Measurements from ENCODE around the gene NCKAP1.
"Not testable (repeated sequence)": the region's sequence is repeated elsewhere in the genome, so short reads cannot be mapped to it uniquely, and the experiment has no call there.

Gene NCKAP1

GRCh38 chr2:182966356-182966755 lies 71.9 kb downstream of the NCKAP1 start:
- WGBS (ENCODE audit: insufficient coverage), result 100% methylated on average over 2 of the region's 8 CpGs
- H3K27me3 ChIP-seq (replicated peaks in 2 of 5; ENCODE audit: control insufficient read depth in 4 of 5, insufficient read depth in 5 of 5, low read length in 4 of 5); H3K4me1 ChIP-seq (ENCODE audit: control extremely low read depth in 1 of 4, control insufficient read depth in 4 of 4, insufficient read depth in 4 of 4, low read length in 3 of 4); H3K36me3 ChIP-seq (ENCODE audit: control insufficient read depth in 4 of 4, insufficient read depth in 4 of 4, low read length in 3 of 4); POLR2A ChIA-PET; H3K9me3 ChIP-seq (ENCODE audit: control extremely low read depth in 1 of 5, control insufficient read depth in 4 of 5, insufficient read depth in 2 of 5, low read depth in 1 of 5, low read length in 4 of 5); H3K27ac ChIP-seq (ENCODE audit: insufficient read depth in 1 of 2, low read depth in 1 of 2, low read length in 2 of 2, poor library complexity in 1 of 2, severe bottlenecking in 2 of 2); CTCF ChIA-PET; DNase-seq; H3K4me3 ChIP-seq (ENCODE audit: control insufficient read depth in 1 of 7, extremely low read depth in 1 of 7, insufficient read depth in 4 of 7, low read depth in 2 of 7, low read length in 6 of 7): not testable (repeated sequence)

- ChIA-PET POLR2A (no interaction called here), CTCF (interaction anchor here (1.3 kb wide), 1 partner anchor 17 kb away, joined by 3 read pairs; no protein-coding TSS in a partner anchor)
- DNase-seq, result no peak
- no peaks in the 10 kb centered on the region for H3K9me3 ChIP-seq (ENCODE audit: control extremely low read depth in 1 of 5, control insufficient read depth in 4 of 5, insufficient read depth in 2 of 5, low read depth in 1 of 5, low read length in 4 of 5)
- no peaks in the 10 kb centered on the region for H3K27me3 ChIP-seq (replicated peaks in 2 of 5; ENCODE audit: control insufficient read depth in 4 of 5, insufficient read depth in 5 of 5, low read length in 4 of 5)
- H3K27ac ChIP-seq (ENCODE audit: insufficient read depth in 1 of 2, low read depth in 1 of 2, low read length in 2 of 2, poor library complexity in 1 of 2, severe bottlenecking in 2 of 2), result no peak overlapping the region
- no peak overlapping the region for H3K4me3 ChIP-seq (ENCODE audit: control insufficient read depth in 1 of 7, extremely low read depth in 1 of 7, insufficient read depth in 4 of 7, low read depth in 2 of 7, low read length in 6 of 7)
- H3K4me1 ChIP-seq (ENCODE audit: control extremely low read depth in 1 of 4, control insufficient read depth in 4 of 4, insufficient read depth in 4 of 4, low read length in 3 of 4), result no peaks in the 10 kb centered on the region
- no CpG with 5 or more reads among the region's 2 CpGs for WGBS (ENCODE audit: insufficient coverage)
- no peaks in the 10 kb centered on the region for H3K36me3 ChIP-seq (ENCODE audit: control insufficient read depth in 4 of 4, insufficient read depth in 4 of 4, low read length in 3 of 4)
Measured at GRCh38 chr2:182962641-182963040, 75.6 kb downstream of the NCKAP1 start.

DNA sequence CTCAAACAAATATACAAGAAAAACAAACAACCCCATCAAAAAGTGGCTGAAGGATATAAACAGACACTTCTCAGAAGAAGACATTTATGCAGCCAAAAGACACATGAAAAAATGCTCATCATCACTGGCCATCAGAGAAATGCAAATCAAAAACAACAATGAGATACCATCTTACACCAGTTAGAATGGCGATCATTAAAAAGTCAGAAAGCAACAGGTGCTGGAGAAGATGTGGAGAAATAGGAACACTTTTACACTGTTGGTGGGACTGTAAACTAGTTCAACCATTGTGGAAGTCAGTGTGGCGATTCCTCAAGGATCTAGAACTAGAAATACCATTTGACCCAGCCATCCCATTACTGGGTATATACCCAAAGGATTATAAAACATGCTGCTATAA lies 77.4 kb downstream of the NCKAP1 start:
- H3K4me3 ChIP-seq (ENCODE audit: control insufficient read depth in 1 of 7, extremely low read depth in 1 of 7, insufficient read depth in 4 of 7, low read depth in 2 of 7, low read length in 6 of 7); DNase-seq; POLR2A ChIA-PET; CTCF ChIA-PET; H3K36me3 ChIP-seq (ENCODE audit: control insufficient read depth in 4 of 4, insufficient read depth in 4 of 4, low read length in 3 of 4); H3K9me3 ChIP-seq (ENCODE audit: control extremely low read depth in 1 of 5, control insufficient read depth in 4 of 5, insufficient read depth in 2 of 5, low read depth in 1 of 5, low read length in 4 of 5); H3K27me3 ChIP-seq (replicated peaks in 2 of 5; ENCODE audit: control insufficient read depth in 4 of 5, insufficient read depth in 5 of 5, low read length in 4 of 5); H3K4me1 ChIP-seq (ENCODE audit: control extremely low read depth in 1 of 4, control insufficient read depth in 4 of 4, insufficient read depth in 4 of 4, low read length in 3 of 4); H3K27ac ChIP-seq (ENCODE audit: insufficient read depth in 1 of 2, low read depth in 1 of 2, low read length in 2 of 2, poor library complexity in 1 of 2, severe bottlenecking in 2 of 2): not testable (repeated sequence)
- no CpG with 5 or more reads among the region's 2 CpGs for WGBS (ENCODE audit: insufficient coverage)

DNA sequence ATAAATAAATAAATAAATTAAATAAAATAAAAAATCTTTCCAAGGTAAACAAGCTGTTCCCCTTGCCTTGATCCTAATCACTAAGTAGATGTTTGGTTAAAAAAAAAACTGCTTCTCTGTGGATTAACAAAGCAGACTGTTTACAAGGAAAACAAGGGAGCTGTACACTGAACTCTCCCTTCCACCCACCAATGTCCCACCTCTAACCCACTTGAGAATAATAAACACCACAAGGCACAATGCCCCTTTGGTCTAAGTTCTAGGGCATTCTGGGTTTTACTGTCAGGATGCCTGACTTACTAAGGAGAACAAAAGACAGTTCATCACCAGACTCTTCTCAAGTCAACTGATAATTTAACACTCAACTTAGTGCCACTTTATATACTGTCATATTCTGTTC lies 83.5 kb downstream of the NCKAP1 start:
- POLR2A ChIA-PET, result no interaction called here
- CTCF ChIA-PET, result no interaction called here
- Histone ChIP-seq H3K9me3 (ENCODE audit: control extremely low read depth in 1 of 5, control insufficient read depth in 4 of 5, insufficient read depth in 2 of 5, low read depth in 1 of 5, low read length in 4 of 5) (no peaks in the 10 kb centered on the region), H3K27me3 (replicated peaks in 2 of 5; ENCODE audit: control insufficient read depth in 4 of 5, insufficient read depth in 5 of 5, low read length in 4 of 5) (no peaks in the 10 kb centered on the region), H3K36me3 (ENCODE audit: control insufficient read depth in 4 of 4, insufficient read depth in 4 of 4, low read length in 3 of 4) (no peaks in the 10 kb centered on the region), H3K4me3 (ENCODE audit: control insufficient read depth in 1 of 7, extremely low read depth in 1 of 7, insufficient read depth in 4 of 7, low read depth in 2 of 7, low read length in 6 of 7) (no peak overlapping the region), H3K27ac (ENCODE audit: insufficient read depth in 1 of 2, low read depth in 1 of 2, low read length in 2 of 2, poor library complexity in 1 of 2, severe bottlenecking in 2 of 2) (no peak overlapping the region), H3K4me1 (ENCODE audit: control extremely low read depth in 1 of 4, control insufficient read depth in 4 of 4, insufficient read depth in 4 of 4, low read length in 3 of 4) (peaks cover 0 to 3% (median 0%) of the 10 kb centered on the region in 4 experiments)
- DNase-seq, result no peak

GRCh38 chr2:182952741-182953450 lies 85.4 kb downstream of the NCKAP1 start:
- no peak for DNase-seq
- Histone ChIP-seq H3K4me3 (ENCODE audit: control insufficient read depth in 1 of 7, extremely low read depth in 1 of 7, insufficient read depth in 4 of 7, low read depth in 2 of 7, low read length in 6 of 7) (no peak overlapping the region), H3K4me1 (ENCODE audit: control extremely low read depth in 1 of 4, control insufficient read depth in 4 of 4, insufficient read depth in 4 of 4, low read length in 3 of 4) (peaks cover 0 to 4% (median 0%) of the 10 kb centered on the region in 4 experiments), H3K36me3 (ENCODE audit: control insufficient read depth in 4 of 4, insufficient read depth in 4 of 4, low read length in 3 of 4) (no peaks in the 10 kb centered on the region), H3K27ac (ENCODE audit: insufficient read depth in 1 of 2, low read depth in 1 of 2, low read length in 2 of 2, poor library complexity in 1 of 2, severe bottlenecking in 2 of 2) (no peak overlapping the region), H3K9me3 (ENCODE audit: control extremely low read depth in 1 of 5, control insufficient read depth in 4 of 5, insufficient read depth in 2 of 5, low read depth in 1 of 5, low read length in 4 of 5) (no peaks in the 10 kb centered on the region), H3K27me3 (replicated peaks in 2 of 5; ENCODE audit: control insufficient read depth in 4 of 5, insufficient read depth in 5 of 5, low read length in 4 of 5) (no peaks in the 10 kb centered on the region)
- ChIA-PET CTCF (no interaction called here), POLR2A (no interaction called here)
- no CpG with 5 or more reads among the region's 6 CpGs for WGBS (ENCODE audit: insufficient coverage)

GRCh38 chr2:182951948-182952663 lies 86.2 kb downstream of the NCKAP1 start:
- Histone ChIP-seq H3K4me1 (ENCODE audit: control extremely low read depth in 1 of 4, control insufficient read depth in 4 of 4, insufficient read depth in 4 of 4, low read length in 3 of 4) (peaks cover 0 to 4% (median 0%) of the 10 kb centered on the region in 4 experiments), H3K36me3 (ENCODE audit: control insufficient read depth in 4 of 4, insufficient read depth in 4 of 4, low read length in 3 of 4) (no peaks in the 10 kb centered on the region), H3K27ac (ENCODE audit: insufficient read depth in 1 of 2, low read depth in 1 of 2, low read length in 2 of 2, poor library complexity in 1 of 2, severe bottlenecking in 2 of 2) (no peak overlapping the region), H3K9me3 (ENCODE audit: control extremely low read depth in 1 of 5, control insufficient read depth in 4 of 5, insufficient read depth in 2 of 5, low read depth in 1 of 5, low read length in 4 of 5) (no peaks in the 10 kb centered on the region), H3K4me3 (ENCODE audit: control insufficient read depth in 1 of 7, extremely low read depth in 1 of 7, insufficient read depth in 4 of 7, low read depth in 2 of 7, low read length in 6 of 7) (no peak overlapping the region), H3K27me3 (replicated peaks in 2 of 5; ENCODE audit: control insufficient read depth in 4 of 5, insufficient read depth in 5 of 5, low read length in 4 of 5) (no peaks in the 10 kb centered on the region)
- no peak for DNase-seq
- POLR2A ChIA-PET, result no interaction called here
- CTCF ChIA-PET, result no interaction called here
- 100% methylated on average over 1 of the region's 3 CpGs for WGBS (ENCODE audit: insufficient coverage)

DNA sequence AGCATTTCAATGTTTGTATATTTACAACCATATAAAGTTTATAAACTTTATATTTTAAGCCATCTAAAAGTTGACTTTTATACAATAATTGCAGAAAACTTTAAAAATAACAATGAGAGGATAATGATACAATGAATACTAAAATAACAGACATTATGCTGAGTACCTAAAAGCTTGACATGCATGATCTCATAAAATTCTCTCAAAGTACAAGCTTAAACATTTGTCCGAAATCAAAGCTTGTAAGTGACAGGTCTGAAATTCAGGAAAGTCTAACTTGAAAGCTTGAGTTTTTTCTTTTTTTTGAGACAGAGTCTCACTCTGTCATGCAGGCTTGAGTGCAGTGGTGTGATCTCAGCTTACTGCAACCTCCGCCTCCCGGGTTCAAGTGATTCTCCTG lies 87.7 kb downstream of the NCKAP1 start:
- 100% methylated on average over 1 of the region's 3 CpGs for WGBS (ENCODE audit: insufficient coverage)
- ChIA-PET CTCF (interaction anchor here (1.4 kb wide), 1 partner anchor 183 kb away, joined by 3 read pairs; no protein-coding TSS in a partner anchor), POLR2A (no interaction called here)
- no peak for DNase-seq
- Histone ChIP-seq H3K27me3 (replicated peaks in 2 of 5; ENCODE audit: control insufficient read depth in 4 of 5, insufficient read depth in 5 of 5, low read length in 4 of 5) (no peaks in the 10 kb centered on the region), H3K27ac (ENCODE audit: insufficient read depth in 1 of 2, low read depth in 1 of 2, low read length in 2 of 2, poor library complexity in 1 of 2, severe bottlenecking in 2 of 2) (no peak overlapping the region), H3K9me3 (ENCODE audit: control extremely low read depth in 1 of 5, control insufficient read depth in 4 of 5, insufficient read depth in 2 of 5, low read depth in 1 of 5, low read length in 4 of 5) (no peaks in the 10 kb centered on the region), H3K4me1 (ENCODE audit: control extremely low read depth in 1 of 4, control insufficient read depth in 4 of 4, insufficient read depth in 4 of 4, low read length in 3 of 4) (peaks cover 0 to 4% (median 0%) of the 10 kb centered on the region in 4 experiments), H3K4me3 (ENCODE audit: control insufficient read depth in 1 of 7, extremely low read depth in 1 of 7, insufficient read depth in 4 of 7, low read depth in 2 of 7, low read length in 6 of 7) (no peak overlapping the region), H3K36me3 (ENCODE audit: control insufficient read depth in 4 of 4, insufficient read depth in 4 of 4, low read length in 3 of 4) (no peaks in the 10 kb centered on the region)
